ENCODE results near the gene KCTD20.

KCTD20 gene

GRCh38 chr6:36459501-36459900, 16.7 kb downstream of the KCTD20 start (continued):
- no peak for TF ChIP-seq PRDM10 (tag by site-specific recombination; IDR thresholded peaks at IDR 0.05)

- CTCF ChIA-PET: interaction anchor here (0.6 kb wide), 1 partner anchor 622 kb away, joined by 4 read pairs; no protein-coding TSS in a partner anchor
- Histone ChIP-seq H3K4me3 (ENCODE audit: low read depth, low read length) (no peak overlapping the region), H3K27ac (ENCODE audit: extremely low read depth, low read depth, low read length) (no peak overlapping the region), H3K4me1 (ENCODE audit: control insufficient read depth, insufficient read depth, low read length) (peaks cover 6% of the 10 kb centered on the region; the same call in 1 of the 2 replicates), H3K36me3 (ENCODE audit: control insufficient read depth in 2 of 2, insufficient read depth in 1 of 2, low read length in 2 of 2) (peaks cover 0 to under 1% of the 10 kb centered on the region in 2 experiments; a peak in 1 of 3 replicates), H3K9me3 (ENCODE audit: control insufficient read depth, insufficient read depth, low read depth, low read length) (no peaks in the 10 kb centered on the region)
- TF ChIP-seq RBAK (tag by site-specific recombination; IDR thresholded peaks at IDR 0.05) (no peak), PBX3 (CRISPR knock-in tag; IDR thresholded peaks at IDR 0.05) (no peak)
- POLR2A ChIA-PET: interaction anchor here (1.0 to 1.1 kb wide), 2 partner anchors 13 to 54 kb away, joined by 3 to 5 read pairs; no protein-coding TSS in a partner anchor
These were observed 18.1 kb downstream of the KCTD20 start for GRCh38 chr6:36460916-36461315.

- TF ChIP-seq ZNF704 (tag by site-specific recombination; IDR thresholded peaks at IDR 0.05): no peak
- TF ChIP-seq KLF17 (tag by site-specific recombination; IDR thresholded peaks at IDR 0.05): no peak
- TF ChIP-seq ZNF155 (tag by site-specific recombination; IDR thresholded peaks at IDR 0.05): no peak
- no peak for TF ChIP-seq ZNF121 (tag by site-specific recombination; IDR thresholded peaks at IDR 0.05)
- H3K4me1 ChIP-seq (ENCODE audit: control insufficient read depth, insufficient read depth, low read length): peaks cover 6% of the 10 kb centered on the region; the same call in 1 of the 2 replicates
- H3K9me3 ChIP-seq (ENCODE audit: control insufficient read depth, insufficient read depth, low read depth, low read length): no peaks in the 10 kb centered on the region
- ChIA-PET POLR2A (interaction anchor here (0.5 to 1.0 kb wide), 3 partner anchors 31 to 265 kb away, joined by 3 to 5 read pairs (median 4); partner anchors contain the start of gene BRPF3), CTCF (interaction anchor here (0.6 to 1.3 kb wide), 2 partner anchors 11 to 23 kb away, joined by 3 to 4 read pairs; no protein-coding TSS in a partner anchor)
- H3K36me3 ChIP-seq (ENCODE audit: control insufficient read depth in 2 of 2, insufficient read depth in 1 of 2, low read length in 2 of 2): peaks cover 0 to 3% of the 10 kb centered on the region in 2 experiments; a peak in 1 of 3 replicates
- no peak overlapping the region for H3K4me3 ChIP-seq (ENCODE audit: low read depth, low read length)
- H3K27ac ChIP-seq (ENCODE audit: extremely low read depth, low read depth, low read length): no peak overlapping the region
These were observed 18.8 kb downstream of the KCTD20 start for GRCh38 chr6:36461646-36462045.

GRCh38 chr6:36463676-36464075, 20.9 kb downstream of the KCTD20 start:
- CTCF ChIA-PET: no interaction called here
- no peak overlapping the region for H3K27ac ChIP-seq (ENCODE audit: extremely low read depth, low read depth, low read length)
- POLR2A ChIA-PET: no interaction called here

More at GRCh38 chr6:36463676-36464075, 20.9 kb downstream of the KCTD20 start:
- no peak for TF ChIP-seq PBX3 (CRISPR knock-in tag; IDR thresholded peaks at IDR 0.05)
- TF ChIP-seq ZNF645 (tag by site-specific recombination; IDR thresholded peaks at IDR 0.05): no peak
- no peak for TF ChIP-seq ZNF544 (tag by site-specific recombination; IDR thresholded peaks at IDR 0.05)
- no peak for TF ChIP-seq ZNF510 (tag by site-specific recombination; IDR thresholded peaks at IDR 0.05; ENCODE audit: insufficient replicate concordance)
- no peak for TF ChIP-seq ZNF561 (tag by site-specific recombination; IDR thresholded peaks at IDR 0.05; ENCODE audit: borderline replicate concordance)
- no peak for TF ChIP-seq ZNF621 (tag by site-specific recombination; IDR thresholded peaks at IDR 0.05)
- TF ChIP-seq ZNF184 (tag by site-specific recombination; IDR thresholded peaks at IDR 0.05): no peak
- H3K9me3 ChIP-seq (ENCODE audit: control insufficient read depth, insufficient read depth, low read depth, low read length): no peaks in the 10 kb centered on the region
- peaks cover 6% of the 10 kb centered on the region; the same call in 1 of the 2 replicates for H3K4me1 ChIP-seq (ENCODE audit: control insufficient read depth, insufficient read depth, low read length)
- H3K36me3 ChIP-seq (ENCODE audit: control insufficient read depth in 2 of 2, insufficient read depth in 1 of 2, low read length in 2 of 2): peaks cover 0 to 3% of the 10 kb centered on the region in 2 experiments; a peak in 1 of 3 replicates
- no peak overlapping the region for H3K4me3 ChIP-seq (ENCODE audit: low read depth, low read length)
